ENCODE data around the gene PMFBP1.
A peak's percentile ranks its signal among the peaks of the same experiment; 100 is the strongest.

PMFBP1 gene, protein sequence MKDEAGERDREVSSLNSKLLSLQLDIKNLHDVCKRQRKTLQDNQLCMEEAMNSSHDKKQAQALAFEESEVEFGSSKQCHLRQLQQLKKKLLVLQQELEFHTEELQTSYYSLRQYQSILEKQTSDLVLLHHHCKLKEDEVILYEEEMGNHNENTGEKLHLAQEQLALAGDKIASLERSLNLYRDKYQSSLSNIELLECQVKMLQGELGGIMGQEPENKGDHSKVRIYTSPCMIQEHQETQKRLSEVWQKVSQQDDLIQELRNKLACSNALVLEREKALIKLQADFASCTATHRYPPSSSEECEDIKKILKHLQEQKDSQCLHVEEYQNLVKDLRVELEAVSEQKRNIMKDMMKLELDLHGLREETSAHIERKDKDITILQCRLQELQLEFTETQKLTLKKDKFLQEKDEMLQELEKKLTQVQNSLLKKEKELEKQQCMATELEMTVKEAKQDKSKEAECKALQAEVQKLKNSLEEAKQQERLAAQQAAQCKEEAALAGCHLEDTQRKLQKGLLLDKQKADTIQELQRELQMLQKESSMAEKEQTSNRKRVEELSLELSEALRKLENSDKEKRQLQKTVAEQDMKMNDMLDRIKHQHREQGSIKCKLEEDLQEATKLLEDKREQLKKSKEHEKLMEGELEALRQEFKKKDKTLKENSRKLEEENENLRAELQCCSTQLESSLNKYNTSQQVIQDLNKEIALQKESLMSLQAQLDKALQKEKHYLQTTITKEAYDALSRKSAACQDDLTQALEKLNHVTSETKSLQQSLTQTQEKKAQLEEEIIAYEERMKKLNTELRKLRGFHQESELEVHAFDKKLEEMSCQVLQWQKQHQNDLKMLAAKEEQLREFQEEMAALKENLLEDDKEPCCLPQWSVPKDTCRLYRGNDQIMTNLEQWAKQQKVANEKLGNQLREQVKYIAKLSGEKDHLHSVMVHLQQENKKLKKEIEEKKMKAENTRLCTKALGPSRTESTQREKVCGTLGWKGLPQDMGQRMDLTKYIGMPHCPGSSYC

DNA sequence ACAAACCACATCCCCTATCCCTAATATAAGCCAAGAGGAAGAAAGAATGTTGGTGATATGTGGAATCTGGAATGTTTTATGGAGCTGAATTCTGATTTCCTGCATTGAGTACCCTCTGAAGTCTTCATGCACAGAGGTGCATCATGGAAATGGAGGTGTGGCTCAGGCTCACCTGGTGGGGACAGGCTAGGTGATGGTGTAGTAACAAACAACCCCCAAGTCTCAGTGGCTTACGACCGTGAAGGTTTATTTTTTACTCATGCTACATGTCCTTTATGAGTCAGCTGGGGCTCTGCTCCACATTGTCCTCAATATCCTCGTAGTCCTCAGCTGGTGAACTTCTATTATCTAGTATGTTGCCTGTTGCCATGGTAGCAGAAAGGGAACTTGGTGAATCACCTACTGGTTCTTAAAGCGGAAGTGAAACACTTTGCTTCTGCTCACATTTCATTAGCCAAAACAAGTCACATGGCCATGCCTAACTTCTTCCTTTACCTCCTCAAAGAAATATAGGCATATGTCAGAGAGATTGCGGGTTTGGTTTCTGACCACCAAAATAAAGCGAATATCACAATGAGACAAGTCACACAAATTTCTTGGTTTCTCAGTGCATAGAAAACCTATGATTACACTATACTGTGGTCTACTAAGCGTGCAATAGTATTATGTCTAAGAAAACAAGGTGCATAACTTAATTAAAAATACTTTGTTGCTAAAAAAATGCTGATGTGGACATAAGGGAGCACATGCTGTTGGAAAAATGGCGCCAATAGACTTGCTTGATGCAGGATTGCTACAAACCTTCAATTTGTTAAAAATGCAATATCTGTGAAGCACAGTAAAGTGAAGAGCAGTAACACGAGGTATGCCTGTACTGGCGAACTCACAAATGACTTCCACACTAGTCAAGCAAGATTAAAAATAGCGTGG lies at the start of gene PMFBP1:
Gene PMFBP1 (minus strand): TSS at position 51 of the 930 bp plus-strand sequence. CDS start 947 bp downstream, outside the sequence.
- DNase-seq, result peak; percentile 93 to 100 (median 99)

DNA sequence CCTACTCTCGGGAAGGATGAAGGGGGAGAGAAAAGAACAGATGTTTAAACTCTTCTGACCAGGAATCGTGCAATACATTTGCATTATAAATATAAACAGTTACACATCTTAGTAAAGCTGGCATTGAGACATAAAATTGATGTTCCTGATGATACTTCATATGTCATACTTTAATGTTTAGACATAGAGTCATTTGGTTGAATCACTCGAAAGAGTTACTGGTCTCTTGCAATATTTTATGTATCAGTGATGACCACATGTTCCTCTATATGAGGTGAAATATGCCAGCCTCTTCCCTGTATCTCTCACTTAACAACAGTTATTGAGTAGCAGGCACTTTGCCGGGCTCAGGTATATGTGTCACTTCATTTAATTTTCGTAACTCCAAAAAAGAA lies 49.7 kb upstream of the PMFBP1 start:
- peak in 2 of 3 donors; percentile 40 to 51 for DNase-seq

DNA sequence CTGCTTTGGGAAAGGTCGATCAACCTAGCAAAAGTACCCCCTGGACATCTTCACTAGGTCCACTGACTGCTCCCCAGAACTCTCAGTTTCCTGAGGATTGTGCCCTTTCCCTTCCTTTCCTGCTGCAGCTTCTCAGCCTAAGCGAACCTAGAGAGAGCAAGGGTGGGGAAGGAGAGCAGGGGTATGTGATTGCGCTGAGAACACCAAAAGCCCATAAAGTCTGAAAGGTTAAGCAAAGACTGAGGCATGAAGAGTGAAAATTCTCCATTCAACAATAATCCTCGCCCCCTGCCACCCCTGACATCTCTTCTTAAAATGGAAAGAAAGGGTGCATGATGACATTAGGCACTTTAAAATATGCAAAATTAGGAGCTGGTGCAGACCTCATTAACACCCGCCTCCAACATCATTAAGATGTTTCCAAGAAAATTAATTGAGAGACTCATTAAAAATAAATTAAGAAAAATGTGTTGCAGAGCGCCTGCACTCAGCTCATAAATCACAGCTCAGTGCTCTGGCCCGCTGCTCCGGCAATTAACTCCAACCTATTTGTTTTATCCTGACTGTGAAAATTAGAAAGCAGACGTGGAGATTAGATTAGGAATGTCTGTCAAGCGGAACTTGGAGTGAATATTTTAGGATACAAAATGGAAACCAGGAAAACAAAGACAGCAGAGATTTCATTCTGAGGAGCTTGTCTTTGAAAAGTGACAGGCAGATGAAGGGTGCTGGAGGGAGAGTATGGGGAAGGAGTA lies 49.1 kb upstream of the PMFBP1 start:
- no peak for DNase-seq

DNA sequence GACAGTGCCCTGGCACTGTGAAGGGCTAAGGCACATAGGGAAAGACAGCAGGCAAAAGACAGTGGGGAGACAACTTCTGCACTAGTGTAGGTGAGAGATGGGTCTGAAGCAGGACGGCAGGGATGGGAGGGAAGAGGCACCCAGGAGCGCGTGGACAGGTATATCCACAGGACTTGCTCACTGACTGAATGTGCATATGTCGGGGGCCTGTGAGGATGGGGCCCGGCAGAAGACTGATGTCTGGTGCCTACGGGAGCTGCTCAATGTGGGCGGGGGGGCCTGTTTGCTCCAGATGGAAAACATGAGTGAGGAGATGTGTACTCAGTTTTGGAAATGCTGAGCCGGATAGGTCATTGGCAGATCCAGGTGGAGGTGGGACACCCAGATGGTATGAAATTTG lies 47.3 kb upstream of the PMFBP1 start:
- DNase-seq, result no peak

DNA sequence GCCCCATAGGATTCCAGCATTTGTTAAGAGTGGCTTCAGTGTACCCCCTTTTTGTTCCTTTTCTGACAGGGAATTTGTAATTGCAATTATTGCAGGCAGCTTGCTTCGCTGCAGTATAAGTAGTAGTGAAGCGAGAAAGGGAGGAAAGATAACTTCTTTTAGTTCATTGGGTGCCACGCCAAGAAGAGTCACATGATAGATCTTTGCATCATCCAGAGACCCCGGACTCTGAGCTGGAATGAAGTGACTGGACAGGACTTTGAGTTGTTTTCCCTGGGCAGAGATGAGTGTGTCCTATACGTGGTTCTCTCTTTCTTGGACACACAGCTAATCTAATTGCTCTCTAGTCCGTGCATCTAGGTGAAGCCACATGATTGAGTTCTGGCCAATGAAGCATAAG lies 44.8 kb upstream of the PMFBP1 start:
- no peak for DNase-seq

DNA sequence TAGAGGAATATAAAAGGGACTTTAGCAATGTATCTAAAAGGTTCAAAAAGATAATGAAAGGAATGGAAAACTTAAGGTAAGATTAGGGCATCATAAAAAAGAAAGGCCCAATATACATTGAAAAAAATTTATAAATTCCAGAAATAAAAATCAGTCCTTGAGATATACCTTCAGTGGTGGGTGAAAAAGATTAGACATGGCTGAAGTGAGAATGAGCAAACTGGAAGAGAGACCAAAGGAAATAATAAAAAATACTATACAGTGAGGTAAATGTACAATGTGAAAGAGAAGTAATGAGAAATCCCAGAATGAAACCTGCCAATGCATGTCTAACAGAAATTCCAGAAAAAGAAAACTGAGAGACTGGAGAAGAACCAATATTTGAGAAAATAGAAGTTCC lies 42.9 kb upstream of the PMFBP1 start:
- DNase-seq, result no peak

DNA sequence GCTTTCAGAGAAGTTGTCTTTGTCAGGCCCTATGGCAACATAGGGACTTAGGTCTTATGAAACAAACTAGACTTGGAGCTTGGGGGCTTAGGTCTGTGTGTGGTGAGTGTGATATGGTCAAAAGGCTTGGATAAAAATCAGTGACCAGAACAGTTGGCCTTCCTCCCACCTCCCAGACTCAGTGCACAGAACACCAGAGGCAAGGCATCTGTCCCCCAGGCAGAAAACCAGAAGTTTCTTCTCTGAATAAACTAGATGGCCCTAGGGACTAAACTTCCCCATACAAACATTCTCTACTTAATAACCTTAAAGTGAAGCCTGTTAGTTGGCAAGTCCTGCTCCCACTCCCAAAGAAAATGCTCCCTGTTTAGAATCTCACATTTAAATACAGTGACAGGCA lies 39.2 kb upstream of the PMFBP1 start:
- peak in 2 of 3 donors; percentile 18 to 28 for DNase-seq

DNA sequence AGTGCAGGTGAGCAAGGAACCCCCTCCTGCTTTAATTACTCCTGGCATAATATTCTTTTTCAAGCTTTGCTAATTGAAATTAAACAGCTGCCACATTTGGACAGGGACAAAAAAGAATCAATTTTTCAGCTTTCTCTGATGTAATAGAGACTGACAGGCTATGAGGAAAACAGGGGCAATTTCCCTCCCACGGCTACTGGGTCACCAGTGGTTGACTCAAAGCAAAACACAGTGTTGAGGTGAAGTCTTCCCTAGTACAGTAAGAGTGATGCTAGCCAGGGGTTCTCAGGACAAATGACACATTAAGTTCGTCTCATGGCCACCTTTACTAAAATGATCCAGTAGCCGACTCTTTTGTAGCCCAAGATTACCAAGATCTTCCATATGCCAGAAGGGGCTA lies 38.6 kb upstream of the PMFBP1 start:
- peak; percentile 78 to 84 (median 81) for DNase-seq

DNA sequence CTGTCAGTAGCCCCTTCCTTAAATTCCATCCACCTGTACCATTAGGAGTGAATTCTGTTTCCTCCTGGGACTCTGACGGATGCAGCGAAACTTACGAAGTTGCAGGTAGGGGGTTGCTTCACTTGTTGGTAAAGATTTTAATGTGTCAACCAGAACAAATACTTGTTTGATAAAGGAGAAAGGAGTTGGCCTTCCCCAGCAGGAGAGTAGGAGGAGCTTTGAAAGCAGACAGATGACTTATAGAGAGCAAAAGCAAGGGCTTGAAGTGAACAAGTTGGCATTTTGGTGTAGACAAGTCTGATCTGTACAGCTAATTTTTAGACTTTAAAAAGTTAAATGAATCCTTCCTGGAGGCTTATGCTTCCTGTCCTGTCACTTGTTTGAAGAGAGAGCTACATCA lies 38.1 kb upstream of the PMFBP1 start:
- DNase-seq, result peak in 2 of 3 donors; percentile 27 to 28

DNA sequence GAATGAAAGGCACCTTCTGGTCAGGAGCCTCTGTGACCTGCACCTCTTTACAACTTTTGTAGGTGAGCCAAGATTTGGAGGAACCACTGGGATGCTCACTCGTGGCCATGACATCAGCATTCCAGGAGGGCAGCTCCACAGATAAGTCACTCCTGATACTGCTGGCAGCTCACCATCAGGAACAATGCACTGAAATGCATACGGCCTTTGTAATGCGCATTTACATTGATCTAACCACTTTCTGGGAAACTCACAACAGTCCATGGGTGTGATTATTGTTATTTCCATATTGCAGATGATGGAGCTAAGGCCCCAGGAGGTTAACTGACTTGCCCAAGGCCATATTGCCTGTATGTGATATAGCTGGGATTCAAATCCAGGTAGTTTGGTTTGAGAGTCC lies 34.3 kb upstream of the PMFBP1 start:
- no peak for DNase-seq

DNA sequence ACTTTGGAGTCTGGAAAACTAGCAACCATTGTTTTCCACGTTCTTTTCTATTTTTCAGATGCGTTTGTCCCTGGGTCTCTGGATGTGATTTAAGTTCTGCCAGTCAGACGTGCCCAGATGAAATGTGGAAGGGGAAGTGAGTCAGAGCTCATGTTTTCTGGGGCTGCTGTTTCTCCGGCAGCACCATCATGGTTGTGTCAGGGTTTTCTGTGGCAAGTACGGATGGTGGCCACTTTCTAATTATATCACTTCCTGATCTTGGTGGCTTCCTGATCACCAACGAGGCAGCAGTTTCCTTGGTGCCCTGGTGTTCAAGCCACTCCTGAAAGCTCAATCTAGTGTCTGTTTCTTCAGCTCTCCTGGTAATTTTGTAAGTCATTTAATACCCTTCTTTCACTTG lies 31.4 kb upstream of the PMFBP1 start:
- DNase-seq, result peak; percentile 86 to 94 (median 94)

DNA sequence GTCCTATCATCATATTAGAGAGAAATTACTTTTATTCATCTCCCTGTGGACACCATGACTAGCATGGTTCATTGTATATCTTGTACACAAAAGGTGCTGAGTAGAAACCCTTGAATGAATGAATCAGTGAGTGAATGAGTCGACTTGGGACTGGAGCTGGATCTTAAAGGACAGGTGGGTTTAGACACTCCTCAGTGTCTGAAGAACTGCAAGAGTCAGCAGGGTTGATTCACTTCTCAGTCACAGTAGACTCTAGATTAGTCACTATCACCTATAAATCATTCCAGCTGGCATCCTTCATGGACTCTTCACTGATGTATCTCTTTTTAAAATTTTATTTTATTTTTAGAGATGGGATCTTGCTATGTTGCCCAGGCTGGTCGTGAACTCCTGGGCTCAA lies 30.1 kb upstream of the PMFBP1 start:
- no peak for DNase-seq

DNA sequence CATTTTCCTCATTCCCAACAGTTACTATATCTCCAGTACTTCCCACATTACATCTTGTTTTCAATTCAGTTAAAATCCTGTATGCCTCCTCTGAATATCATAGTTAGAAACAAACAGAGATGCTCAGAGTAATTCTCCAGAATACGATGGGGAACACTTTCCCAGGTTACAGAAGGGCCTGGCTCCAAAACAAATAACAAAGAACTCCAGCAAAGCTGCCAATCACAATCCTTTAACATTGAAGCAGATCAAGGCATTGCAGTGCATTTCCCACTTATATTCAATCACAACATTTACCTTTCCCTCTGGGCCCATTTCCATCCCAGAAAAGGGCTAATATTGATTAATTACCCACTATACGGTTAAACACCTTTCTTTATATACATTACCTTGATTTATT lies 29.4 kb upstream of the PMFBP1 start:
- DNase-seq, result no peak

DNA sequence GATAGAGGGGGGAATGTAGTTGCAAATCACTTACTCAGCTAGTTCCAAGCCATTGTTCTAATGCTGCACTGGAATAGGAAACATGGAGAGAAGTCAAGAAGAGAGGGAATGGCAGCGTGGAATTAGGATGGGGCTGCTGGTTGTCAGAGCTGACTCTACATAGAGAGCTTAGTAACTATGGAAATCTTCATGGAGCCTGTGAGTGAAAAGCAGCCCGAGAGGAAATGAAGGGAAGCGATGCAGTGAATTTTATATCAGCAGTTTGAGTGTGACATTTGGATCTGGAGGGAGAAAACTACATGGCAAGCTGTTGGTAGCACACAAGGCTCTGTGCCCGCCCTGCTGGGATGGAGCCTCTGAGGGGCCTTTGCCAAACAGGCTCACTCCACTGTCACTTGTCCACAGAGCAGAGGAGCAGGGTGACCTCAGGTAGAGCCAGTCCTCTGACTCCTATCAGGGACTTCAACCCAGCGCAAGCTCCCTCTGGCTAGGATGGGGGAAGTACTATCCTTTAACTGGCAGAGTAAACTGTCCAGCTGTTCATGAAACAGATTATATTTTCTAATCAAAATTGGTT lies 27.9 kb upstream of the PMFBP1 start:
- no peak for DNase-seq

DNA sequence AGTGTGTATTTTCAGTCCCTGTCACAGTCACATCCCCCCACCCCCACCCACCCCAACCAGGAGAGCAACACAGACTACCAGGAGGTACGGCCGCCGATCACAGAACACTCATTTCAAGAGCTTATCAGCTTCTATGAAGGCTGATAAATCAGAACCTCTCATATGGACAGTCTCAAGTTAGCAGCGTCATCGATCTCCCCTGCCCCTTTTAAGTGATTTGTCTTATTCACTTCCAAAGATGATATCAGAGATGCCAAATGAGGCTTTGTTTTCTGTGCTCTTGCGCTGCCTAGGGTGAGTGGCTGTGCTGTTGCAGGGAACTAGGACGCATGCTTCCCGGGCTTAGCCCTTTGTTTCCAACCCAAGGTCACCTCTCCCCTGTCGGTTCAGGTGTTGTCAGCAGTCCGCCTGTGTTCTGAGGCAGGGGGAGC lies 26.8 kb upstream of the PMFBP1 start:
- DNase-seq, result no peak

DNA sequence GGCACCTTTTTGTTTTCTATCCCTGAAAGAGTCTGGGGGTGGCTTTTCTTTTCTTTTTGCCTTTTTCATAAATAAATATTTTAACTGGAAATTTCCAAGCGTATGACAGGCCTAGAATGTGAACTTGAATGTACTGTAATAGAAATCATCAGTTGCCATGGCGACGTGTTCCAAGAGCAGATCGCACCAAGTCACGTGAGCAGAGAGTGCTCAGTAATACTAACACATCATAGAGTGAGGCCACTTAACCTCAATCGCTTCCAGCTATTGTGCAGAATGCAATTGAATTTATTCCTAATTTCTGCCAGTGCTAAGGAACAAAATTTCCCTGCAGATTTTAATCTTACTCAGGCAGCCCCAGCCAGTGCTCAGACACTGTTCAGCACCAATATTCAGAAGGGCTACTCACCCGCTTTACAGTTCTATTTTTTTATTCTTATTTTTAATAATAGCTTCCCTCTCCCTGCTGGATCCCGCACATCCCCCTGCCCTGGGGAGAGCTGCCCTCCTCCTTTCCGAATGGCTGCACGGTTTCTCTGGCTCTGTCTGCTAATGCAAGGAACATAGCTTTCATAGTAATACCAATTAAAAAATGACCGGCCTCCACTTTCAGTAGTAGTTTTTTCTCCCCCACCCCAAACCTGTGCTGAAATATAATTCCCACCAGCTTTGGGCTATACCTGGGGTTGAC lies 26.2 kb upstream of the PMFBP1 start:
- no peak for DNase-seq

DNA sequence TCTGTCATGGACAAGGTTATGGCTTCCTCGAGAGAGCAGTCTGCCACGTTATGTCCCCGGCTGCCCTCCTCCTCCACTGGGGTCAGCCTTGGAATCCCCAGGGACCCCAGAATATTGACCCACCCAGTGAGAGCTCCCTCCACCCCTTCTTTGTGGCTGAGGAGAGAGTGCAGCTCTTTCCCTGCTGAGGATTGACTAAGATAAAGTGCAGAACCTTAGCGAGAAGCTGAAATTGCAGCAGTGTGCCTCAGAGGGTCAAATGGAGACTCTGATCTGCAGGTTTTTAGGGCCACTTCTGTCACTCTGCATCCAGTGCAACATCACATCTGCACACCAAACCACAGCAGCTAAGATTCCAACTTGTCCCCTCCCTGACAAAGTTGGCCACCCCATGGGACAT lies 25.6 kb upstream of the PMFBP1 start:
- DNase-seq, result no peak

DNA sequence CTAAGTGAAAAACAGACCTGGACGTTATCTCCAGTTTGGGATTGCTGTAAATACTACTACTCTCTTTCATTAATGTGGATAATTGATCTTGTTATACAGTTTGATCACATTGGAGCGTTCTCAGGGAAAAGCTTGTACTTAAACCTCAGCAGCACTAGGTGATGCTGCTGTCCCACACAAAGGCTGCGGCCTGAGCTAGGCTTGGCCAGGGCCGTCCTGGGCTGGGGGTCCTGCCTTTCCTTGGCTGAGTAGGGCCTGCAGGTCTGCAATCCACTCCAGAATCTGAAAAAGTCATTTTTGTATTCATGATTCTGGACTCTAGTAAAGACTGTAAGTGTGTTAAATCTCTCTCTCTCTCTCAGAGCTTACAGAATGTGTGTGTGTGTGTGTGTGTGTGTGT lies 23.7 kb upstream of the PMFBP1 start:
- DNase-seq, result no peak

DNA sequence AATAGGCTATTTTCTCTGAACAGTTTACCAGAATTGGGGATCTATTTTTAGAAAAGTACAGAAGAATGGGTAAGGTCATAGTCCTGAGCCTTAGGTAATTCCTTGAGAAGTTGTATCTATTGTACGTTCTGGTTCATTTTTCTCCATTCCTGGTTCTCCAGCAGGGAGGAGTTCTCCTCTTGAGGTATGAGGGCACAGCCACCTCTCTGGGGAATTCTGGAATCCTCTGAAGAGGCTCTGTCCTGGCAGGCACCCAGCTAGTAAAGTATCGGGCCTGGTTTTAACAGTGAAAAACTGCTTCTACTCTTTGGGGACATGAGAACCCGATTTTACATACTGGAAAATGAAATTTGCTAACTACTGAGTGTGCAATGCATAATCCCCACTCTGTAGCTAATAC lies 19.6 kb upstream of the PMFBP1 start:
- no peak for DNase-seq

DNA sequence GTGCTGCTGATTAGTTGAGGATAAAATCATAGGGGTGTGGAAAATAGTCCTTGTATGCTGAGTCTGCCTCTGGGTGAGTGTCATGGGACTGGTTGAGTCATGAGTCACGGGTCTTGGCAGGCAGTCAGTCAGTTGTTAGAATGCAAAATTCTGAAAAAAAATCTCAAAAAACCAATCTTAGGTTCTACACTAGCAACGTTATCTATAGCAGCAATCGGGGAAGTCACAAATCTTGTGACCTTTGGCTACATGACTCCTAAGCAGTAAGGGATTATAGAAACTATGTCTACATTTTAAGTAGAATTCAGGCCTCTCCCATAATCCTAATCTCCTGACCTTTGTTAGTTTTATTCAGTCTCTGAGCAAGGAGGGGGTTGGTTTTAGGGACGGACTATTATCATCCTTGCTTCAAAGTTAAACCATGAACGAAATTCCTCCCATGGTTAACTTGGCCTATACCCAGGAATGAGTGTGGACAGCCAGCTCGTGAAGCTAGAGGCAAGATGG lies 18.0 kb upstream of the PMFBP1 start:
- DNase-seq, result peak; percentile 75 to 88 (median 76)

DNA sequence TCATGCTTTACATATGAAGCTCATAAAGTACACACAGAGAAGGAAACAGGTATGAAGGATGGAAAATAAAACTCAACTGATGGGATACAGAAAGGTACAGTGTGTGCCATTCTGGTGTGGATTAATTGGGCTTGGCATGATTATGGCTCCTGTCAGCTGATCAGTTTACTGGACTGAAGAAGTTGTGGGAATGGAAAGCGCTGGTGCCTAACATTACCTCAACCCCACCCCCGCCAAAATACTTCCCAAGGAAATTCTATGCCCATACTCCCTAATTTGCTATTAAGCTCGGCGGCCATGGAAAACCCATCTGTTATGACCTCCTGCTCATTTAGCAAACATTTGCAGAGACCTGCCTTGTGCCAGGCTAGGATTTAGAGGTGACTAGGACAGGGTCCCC lies 16.6 kb upstream of the PMFBP1 start:
- DNase-seq, result no peak

All from suppressor macrophage treated with lipopolysaccharide for 1 hour (primary cell).